ENCODE data around the gene NPIPB6.

The NPIPB6 gene

DNA sequence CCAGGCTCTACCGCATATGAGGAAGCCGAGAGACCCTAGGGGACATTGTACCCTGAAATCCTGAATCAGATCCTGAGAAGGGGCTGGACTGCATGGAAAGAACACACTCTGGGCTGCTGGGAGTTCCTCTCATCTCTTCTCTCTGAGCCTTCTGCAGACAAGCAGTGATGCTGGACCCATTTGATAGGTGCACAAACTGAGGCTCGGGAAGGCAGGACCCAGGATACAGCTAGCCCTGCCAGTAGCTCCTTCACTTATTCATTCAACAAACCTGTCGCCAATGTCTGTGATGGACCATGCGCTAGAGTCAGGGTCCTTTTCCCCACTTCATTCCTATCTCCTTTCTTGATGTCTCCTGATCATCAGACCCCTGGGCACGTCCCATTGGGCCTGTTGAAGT lies 69.1 kb downstream of the NPIPB6 start:
- peak overlapping the region; percentile 77 for H3K9ac ChIP-seq (ENCODE audit: low read length)
- H3K4me1 ChIP-seq (ENCODE audit: control insufficient read depth, insufficient read depth, low read length): peaks cover 28% of the 10 kb centered on the region
- H3K27me3 ChIP-seq (ENCODE audit: control insufficient read depth, insufficient read depth, low read length): no peaks in the 10 kb centered on the region; the same call in 1 of the 2 replicates
- peak overlapping the region; percentile 93 for H3K4me3 ChIP-seq (ENCODE audit: low read depth, low read length)
- H3K27ac ChIP-seq (ENCODE audit: low read depth, low read length): no peak overlapping the region
- no peaks in the 10 kb centered on the region for H3K9me3 ChIP-seq (ENCODE audit: control insufficient read depth, insufficient read depth, low read depth, low read length)
- H3K36me3 ChIP-seq (ENCODE audit: control insufficient read depth, insufficient read depth, low read length): peaks cover 5% of the 10 kb centered on the region; the same call in 1 of the 2 replicates

DNA sequence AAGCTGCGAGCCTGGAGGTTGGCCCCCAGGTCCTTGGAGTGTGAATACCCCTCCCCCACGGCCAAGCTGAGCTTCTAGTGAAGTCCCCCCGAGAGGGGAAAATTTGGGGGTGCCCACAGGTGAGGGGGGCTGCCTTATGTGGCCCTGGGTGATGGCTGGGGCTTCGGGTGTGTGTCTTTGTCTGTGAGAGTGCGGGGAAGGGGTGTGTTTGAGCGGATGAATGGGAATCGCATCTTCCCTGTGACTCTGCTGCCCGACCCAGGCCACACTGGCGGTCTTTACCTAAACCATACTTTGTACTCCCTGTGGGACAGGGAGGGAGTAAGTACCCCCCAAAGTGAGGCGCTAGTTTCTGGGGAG lies 69.7 kb downstream of the NPIPB6 start:
- Histone ChIP-seq H3K27me3 (ENCODE audit: control insufficient read depth, insufficient read depth, low read length) (no peaks in the 10 kb centered on the region; the same call in 1 of the 2 replicates), H3K9me3 (ENCODE audit: control insufficient read depth, insufficient read depth, low read depth, low read length) (no peaks in the 10 kb centered on the region), H3K4me3 (ENCODE audit: low read depth, low read length) (peak overlapping the region; percentile 93), H3K9ac (ENCODE audit: low read length) (peak overlapping the region; percentile 77), H3K4me1 (ENCODE audit: control insufficient read depth, insufficient read depth, low read length) (peaks cover 29% of the 10 kb centered on the region), H3K36me3 (ENCODE audit: control insufficient read depth, insufficient read depth, low read length) (peaks cover 5% of the 10 kb centered on the region; the same call in 1 of the 2 replicates), H3K27ac (ENCODE audit: low read depth, low read length) (peak overlapping the region; percentile 75)

DNA sequence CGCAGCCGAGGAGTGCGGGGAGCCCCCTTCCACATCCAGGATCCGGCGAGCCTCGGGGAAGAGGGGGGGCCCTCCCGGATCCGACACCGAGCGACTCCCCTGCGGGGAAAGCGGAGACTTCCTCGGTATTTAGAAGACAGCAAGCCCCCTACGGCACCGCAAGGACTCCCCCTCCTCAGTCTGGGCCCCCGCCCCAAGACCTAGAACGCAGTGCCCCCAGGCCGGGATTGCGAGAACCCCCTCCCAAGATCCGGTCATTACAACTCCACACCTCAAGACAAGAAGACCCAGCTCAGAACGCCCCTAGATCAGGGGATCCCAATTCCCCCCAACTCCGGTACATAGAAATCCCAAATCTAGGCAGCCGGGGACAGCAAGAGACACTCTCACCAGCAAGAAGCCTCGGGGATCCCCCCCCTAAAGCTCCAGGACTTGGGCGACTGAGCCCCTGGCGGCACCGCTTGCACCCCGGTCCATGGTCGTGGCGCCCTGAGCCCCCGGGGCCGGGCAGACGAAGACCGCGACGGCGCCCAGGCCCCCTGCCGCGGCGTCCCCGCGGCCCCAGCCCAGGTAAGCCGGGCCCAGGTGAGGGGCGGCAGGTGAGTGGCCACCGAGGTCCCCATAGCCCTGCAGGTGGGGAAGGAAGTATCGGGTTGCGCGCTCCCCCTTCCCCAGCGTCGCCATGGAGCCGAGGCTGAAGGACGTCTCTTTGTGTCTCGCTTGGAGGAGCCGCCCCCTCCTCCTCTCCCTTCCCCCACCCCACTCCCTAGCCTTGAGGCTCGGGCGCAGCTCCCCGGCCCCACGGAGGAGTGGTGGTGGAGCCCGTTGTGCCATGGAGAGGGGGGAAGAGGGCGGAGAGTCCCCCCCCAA lies 70.3 kb downstream of the NPIPB6 start:
- Histone ChIP-seq H3K27ac (ENCODE audit: low read depth, low read length) (peak overlapping the region; percentile 75), H3K9me3 (ENCODE audit: control insufficient read depth, insufficient read depth, low read depth, low read length) (no peaks in the 10 kb centered on the region), H3K4me3 (ENCODE audit: low read depth, low read length) (peak overlapping the region; percentile 93), H3K4me1 (ENCODE audit: control insufficient read depth, insufficient read depth, low read length) (peaks cover 23% of the 10 kb centered on the region), H3K36me3 (ENCODE audit: control insufficient read depth, insufficient read depth, low read length) (peaks cover 5% of the 10 kb centered on the region; the same call in 1 of the 2 replicates), H3K27me3 (ENCODE audit: control insufficient read depth, insufficient read depth, low read length) (no peaks in the 10 kb centered on the region; the same call in 1 of the 2 replicates), H3K9ac (ENCODE audit: low read length) (peak overlapping the region; percentile 77)

Data from HUES6 (cell line).